AG09309 (cell line): ENCODE results near the gene DNTT.

Source experiments
- DNase-seq: peaks from one replicate; pipeline ENCODE4 v3.0.0-alpha.2; 2010; ENCODE audit warnings: low read depth
- H3K4me3 ChIP-seq: 2 replicates; pipeline ENCODE4 v1.5.1; 2011; ENCODE audit warnings: mild to moderate bottlenecking, low read depth, low read length, moderate library complexity; ENCODE audit not compliant: control insufficient read depth
- CTCF ChIP-seq: IDR thresholded peaks from 2 replicates; pipeline ENCODE4 v1.5.1; 2011; ENCODE audit warnings: mild to moderate bottlenecking, low read depth, low read length, inconsistent platforms; ENCODE audit not compliant: insufficient read depth, control insufficient read depth; ENCODE audit errors: missing control alignments

Gene DNTT

GRCh38 chr10:96338279-96338925, 34.2 kb downstream of the DNTT start:
- TF ChIP-seq CTCF = no peak
- no peak for DNase-seq
- no peak overlapping the region for H3K4me3 ChIP-seq

- no peak for DNase-seq
- H3K4me3 ChIP-seq = no peak overlapping the region
- TF ChIP-seq CTCF = no peak
Observed at GRCh38 chr10:96339383-96339782, 35.1 kb downstream of the DNTT start.

DNA sequence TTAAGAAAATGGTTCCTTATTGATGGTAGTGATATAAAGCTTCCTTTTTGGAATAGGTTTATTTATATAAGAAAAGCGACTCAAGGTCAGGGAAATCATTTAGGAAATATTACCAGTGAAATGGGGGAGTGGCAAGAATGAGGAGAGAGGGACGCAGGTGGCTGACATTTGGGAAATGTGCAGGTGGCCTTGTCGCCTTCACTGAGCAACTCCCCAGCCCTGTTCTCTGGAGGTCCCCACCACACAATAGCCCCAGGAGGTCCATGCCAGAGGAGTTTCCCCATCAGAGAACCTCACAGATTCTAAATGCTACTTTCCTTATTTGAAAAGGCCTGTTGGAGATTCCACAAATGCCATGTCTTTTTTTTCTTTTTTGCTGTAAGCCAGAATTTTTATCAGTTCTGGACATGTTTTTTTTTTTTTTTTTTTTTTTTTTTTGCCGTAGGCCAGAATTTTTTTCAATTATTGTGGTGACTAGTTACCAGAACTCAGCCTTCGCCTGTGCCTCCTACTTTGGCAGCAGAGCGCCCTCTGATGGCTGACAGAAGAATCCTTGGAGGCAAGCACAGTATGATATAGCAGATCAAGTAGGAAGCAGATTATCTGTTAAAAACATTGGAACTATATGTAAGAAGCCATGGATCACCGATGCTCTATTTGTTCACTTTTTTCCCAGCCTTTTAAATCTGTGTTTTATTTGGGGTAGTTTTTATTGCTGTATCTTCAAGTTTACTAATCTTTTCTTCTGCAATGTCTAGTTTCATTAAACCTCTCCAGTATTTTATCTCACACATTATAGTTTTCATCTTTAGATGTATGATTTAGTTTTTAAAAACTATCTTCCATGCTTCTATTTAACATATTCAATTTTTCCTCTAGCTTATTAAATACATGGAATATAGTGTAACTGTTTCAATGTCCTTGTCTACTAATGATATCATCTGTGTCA, 36.0 kb downstream of the DNTT start:
- peak; percentile 23 for DNase-seq
- peak; percentile 79 for TF ChIP-seq CTCF
- no peak overlapping the region for H3K4me3 ChIP-seq

DNA sequence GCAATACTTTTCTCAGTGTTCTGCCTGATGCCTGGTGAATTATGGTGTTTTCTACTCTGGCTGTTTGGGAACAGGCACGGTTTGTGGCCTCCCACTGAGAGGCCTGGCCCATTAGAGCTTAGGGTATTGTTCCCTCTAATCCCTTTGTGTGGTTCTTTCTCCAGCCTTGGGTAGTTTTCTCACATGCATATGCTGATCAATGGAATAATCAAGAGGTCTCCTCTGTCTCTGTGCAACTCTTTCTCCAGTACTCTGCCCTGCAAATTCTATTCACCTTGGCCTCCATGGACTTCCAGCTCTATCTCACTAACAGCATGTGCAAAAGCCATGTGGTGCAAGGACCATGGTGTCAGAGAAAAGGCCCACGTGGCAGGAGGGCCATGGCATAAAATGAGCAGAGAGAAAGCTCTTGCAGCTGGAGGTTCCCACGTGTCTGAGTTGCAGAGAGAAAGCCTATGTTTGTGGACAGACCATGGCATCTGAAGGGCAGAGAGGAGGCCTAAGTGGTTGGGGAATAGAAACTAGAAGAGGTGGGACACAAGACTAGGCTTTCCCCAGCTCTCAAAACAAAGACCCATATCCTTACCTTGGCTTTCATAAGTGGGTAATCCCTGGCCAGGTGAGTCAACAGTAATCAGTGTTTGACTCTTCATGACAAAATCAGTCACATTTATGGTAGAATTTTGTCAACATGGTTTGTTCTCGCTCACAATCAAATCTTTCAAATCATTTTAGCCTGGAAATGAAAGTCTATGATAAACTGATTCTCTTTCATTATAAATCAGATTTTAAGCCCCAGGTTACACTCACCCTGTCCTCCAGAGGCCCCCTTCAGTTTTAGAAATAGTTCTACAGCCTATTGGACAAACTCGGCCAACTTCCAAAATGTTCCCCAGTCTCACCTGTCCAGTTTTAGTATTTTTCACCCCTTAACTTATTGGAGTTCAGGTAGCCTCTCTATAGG, 37.3 kb downstream of the DNTT start:
- no peak for DNase-seq
- TF ChIP-seq CTCF = no peak
- H3K4me3 ChIP-seq = no peak overlapping the region

GRCh38 chr10:96342402-96342801, 38.2 kb downstream of the DNTT start:
- TF ChIP-seq CTCF = no peak
- no peak for DNase-seq
- no peak overlapping the region for H3K4me3 ChIP-seq

DNA sequence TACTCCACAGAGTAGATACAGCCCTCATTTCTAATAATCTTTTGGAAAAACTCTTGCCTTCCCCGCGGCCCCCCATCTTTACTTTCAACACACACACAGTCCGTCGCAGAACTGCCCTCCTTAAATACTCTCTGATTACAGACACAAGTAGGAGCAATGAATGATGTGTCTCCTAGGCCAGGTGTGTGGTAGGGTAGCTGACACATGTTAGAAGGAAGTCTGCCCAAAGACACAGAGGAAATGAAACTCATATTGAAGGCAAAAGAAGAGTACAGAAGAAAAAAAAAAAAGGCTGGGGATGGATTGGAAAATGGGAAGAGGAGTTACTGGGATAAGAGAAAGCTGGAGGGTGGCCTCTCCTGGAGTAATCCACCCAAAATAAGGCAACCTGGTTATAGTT, 39.9 kb downstream of the DNTT start:
- H3K4me3 ChIP-seq = no peak overlapping the region
- no peak for DNase-seq
- TF ChIP-seq CTCF = no peak
